ENCODE measurements around the gene TP53.
A peak's percentile ranks its signal among the peaks of the same experiment; 100 is the strongest.

DNA sequence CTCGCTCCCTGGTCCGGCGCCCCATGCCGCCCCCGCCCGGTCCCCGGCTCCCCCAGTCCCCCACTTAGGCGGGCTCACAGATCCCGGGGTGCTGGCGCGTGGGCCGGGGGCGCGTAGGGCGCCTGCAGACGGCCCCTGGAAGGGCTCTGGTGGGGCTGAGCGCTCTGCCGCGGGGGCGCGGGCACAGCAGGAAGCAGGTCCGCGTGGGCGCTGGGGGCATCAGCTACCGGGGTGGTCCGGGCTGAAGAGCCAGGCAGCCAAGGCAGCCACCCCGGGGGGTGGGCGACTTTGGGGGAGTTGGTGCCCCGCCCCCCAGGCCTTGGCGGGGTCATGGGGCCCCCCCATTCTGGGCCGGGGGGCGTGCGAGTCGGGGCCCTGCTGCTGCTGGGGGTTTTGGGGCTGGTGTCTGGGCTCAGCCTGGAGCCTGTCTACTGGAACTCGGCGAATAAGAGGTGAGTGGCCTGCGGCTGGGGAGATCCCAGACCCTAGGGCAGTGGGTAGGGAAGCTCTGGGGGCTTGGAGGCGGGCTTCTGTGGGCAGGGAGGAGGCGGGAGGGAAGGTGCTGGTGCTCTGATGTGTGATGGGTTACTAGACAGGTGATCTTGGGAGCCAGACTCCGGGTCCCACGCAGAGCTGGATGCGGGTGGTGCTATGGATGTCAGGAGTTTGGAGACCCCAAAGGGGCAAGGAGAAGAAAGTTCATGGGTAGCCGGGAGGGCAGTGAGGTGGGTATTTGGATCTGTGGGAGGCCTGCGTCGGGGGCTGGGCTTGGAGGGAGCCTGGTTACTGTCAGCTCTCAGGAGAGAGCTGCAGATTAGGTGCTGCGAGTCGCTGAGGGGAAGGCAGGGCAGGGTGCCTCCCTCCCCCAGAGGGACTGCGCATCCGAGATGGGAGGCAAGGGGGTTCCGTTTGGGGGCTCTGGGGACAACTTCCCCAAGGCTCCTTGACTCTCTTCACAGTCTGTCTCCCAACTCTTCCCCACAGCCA, 18.3 kb upstream of the TP53 start:
- TF ChIP-seq, protein P1, sequence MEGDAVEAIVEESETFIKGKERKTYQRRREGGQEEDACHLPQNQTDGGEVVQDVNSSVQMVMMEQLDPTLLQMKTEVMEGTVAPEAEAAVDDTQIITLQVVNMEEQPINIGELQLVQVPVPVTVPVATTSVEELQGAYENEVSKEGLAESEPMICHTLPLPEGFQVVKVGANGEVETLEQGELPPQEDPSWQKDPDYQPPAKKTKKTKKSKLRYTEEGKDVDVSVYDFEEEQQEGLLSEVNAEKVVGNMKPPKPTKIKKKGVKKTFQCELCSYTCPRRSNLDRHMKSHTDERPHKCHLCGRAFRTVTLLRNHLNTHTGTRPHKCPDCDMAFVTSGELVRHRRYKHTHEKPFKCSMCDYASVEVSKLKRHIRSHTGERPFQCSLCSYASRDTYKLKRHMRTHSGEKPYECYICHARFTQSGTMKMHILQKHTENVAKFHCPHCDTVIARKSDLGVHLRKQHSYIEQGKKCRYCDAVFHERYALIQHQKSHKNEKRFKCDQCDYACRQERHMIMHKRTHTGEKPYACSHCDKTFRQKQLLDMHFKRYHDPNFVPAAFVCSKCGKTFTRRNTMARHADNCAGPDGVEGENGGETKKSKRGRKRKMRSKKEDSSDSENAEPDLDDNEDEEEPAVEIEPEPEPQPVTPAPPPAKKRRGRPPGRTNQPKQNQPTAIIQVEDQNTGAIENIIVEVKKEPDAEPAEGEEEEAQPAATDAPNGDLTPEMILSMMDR (conservative IDR thresholded peaks at IDR 0.05 in 1 of 2, IDR thresholded peaks at IDR 0.05 in 1 of 2; ENCODE audit: low read depth in 1 of 2, low read length in 2 of 2): no peak
- TF ChIP-seq EZH2 (IDR thresholded peaks at IDR 0.05; ENCODE audit: low read length, missing control alignments): peak; percentile 92
